ENCODE data around the gene ZDHHC18.

The ZDHHC18 gene

GRCh38 chr1:26852701-26853100 lies 26.2 kb downstream of the ZDHHC18 start:
- Histone ChIP-seq H3K36me3 (replicated peaks in 1 of 2; ENCODE audit: control insufficient read depth in 2 of 2, insufficient read depth in 2 of 2, low read length in 2 of 2) (peaks cover 46 to 87% of the 10 kb centered on the region in 2 donors), H3K18ac (ENCODE audit: low read length) (no peak overlapping the region), H4K91ac (ENCODE audit: low read depth, low read length, poor library complexity) (no peak overlapping the region)

GRCh38 chr1:26853156-26853555 lies 26.7 kb downstream of the ZDHHC18 start:
- Histone ChIP-seq H3K9ac (ENCODE audit: low read depth, low read length, poor library complexity) (no peak overlapping the region), H3K27me3 (ENCODE audit: control insufficient read depth in 3 of 3, insufficient read depth in 3 of 3, low read depth in 1 of 3, low read length in 3 of 3) (no peaks in the 10 kb centered on the region), H3K27ac (replicated peaks; ENCODE audit: low read length) (no peak overlapping the region), H2BK15ac (ENCODE audit: low read length) (no peak overlapping the region), H3K36me3 (replicated peaks in 1 of 2; ENCODE audit: control insufficient read depth in 2 of 2, insufficient read depth in 2 of 2, low read length in 2 of 2) (peaks cover 45 to 82% of the 10 kb centered on the region in 2 donors), H2AK5ac (ENCODE audit: low read depth, low read length) (no peak overlapping the region), H2BK5ac (ENCODE audit: low read length) (no peak overlapping the region), H4K91ac (ENCODE audit: low read depth, low read length, poor library complexity) (no peak overlapping the region), H2AFZ (ENCODE audit: low read length) (no peak overlapping the region), H3K14ac (ENCODE audit: low read length) (no peak overlapping the region), H3K23ac (ENCODE audit: low read depth, low read length, poor library complexity) (no peak overlapping the region), H3K4me1 (ENCODE audit: control insufficient read depth in 2 of 2, insufficient read depth in 1 of 2, low read depth in 1 of 2, low read length in 2 of 2) (peaks cover 0 to 6% of the 10 kb centered on the region in 2 donors), H3K79me1 (ENCODE audit: low read depth, low read length) (no peaks in the 10 kb centered on the region), H3K18ac (ENCODE audit: low read length) (no peak overlapping the region), H2BK12ac (ENCODE audit: low read length) (no peak overlapping the region), H3K4ac (ENCODE audit: low read length) (no peak overlapping the region), H3K9me3 (replicated peaks in 1 of 2; ENCODE audit: control insufficient read depth in 2 of 2, insufficient read depth in 1 of 2, low read depth in 1 of 2, low read length in 2 of 2) (no peaks in the 10 kb centered on the region), H4K8ac (ENCODE audit: low read depth, low read length) (no peak overlapping the region), H3K4me2 (ENCODE audit: insufficient read depth, low read length, poor library complexity, severe bottlenecking) (no peak overlapping the region), H3K4me3 (ENCODE audit: low read length in 2 of 2) (no peak overlapping the region), H2BK120ac (ENCODE audit: low read depth, low read length) (no peak overlapping the region)
- peak; percentile 79 for DNase-seq (ENCODE audit: low spot score)
- WGBS, 2 donors (ENCODE audit: extremely low coverage in 2 of 2, insufficient read length in 2 of 2, insufficient replicate concordance in 1 of 2) = no CpG with 5 or more reads among the region's 3 CpGs

More at GRCh38 chr1:26852701-26853100, 26.2 kb downstream of the ZDHHC18 start:
- no peaks in the 10 kb centered on the region for H3K27me3 ChIP-seq (ENCODE audit: control insufficient read depth in 3 of 3, insufficient read depth in 3 of 3, low read depth in 1 of 3, low read length in 3 of 3)
- H4K8ac ChIP-seq (ENCODE audit: low read depth, low read length) = no peak overlapping the region
- H2BK15ac ChIP-seq (ENCODE audit: low read length) = no peak overlapping the region
- H3K4ac ChIP-seq (ENCODE audit: low read length) = no peak overlapping the region
- WGBS, 2 donors (ENCODE audit: extremely low coverage in 2 of 2, insufficient read length in 2 of 2, insufficient replicate concordance in 1 of 2) = no CpG with 5 or more reads among the region's 9 CpGs
- no peak overlapping the region for H2BK12ac ChIP-seq (ENCODE audit: low read length)
- H3K4me1 ChIP-seq (ENCODE audit: control insufficient read depth in 2 of 2, insufficient read depth in 1 of 2, low read depth in 1 of 2, low read length in 2 of 2) = peaks cover 0 to 6% of the 10 kb centered on the region in 2 donors
- H2AK5ac ChIP-seq (ENCODE audit: low read depth, low read length) = no peak overlapping the region
- no peak for DNase-seq (ENCODE audit: low spot score)
- H3K4me3 ChIP-seq (ENCODE audit: low read length in 2 of 2) = no peak overlapping the region
- H3K9ac ChIP-seq (ENCODE audit: low read depth, low read length, poor library complexity) = no peak overlapping the region
- H2BK120ac ChIP-seq (ENCODE audit: low read depth, low read length) = no peak overlapping the region
- no peak overlapping the region for H3K4me2 ChIP-seq (ENCODE audit: insufficient read depth, low read length, poor library complexity, severe bottlenecking)
- no peak overlapping the region for H3K27ac ChIP-seq (replicated peaks; ENCODE audit: low read length)
- H3K23ac ChIP-seq (ENCODE audit: low read depth, low read length, poor library complexity) = no peak overlapping the region
- H3K9me3 ChIP-seq (replicated peaks in 1 of 2; ENCODE audit: control insufficient read depth in 2 of 2, insufficient read depth in 1 of 2, low read depth in 1 of 2, low read length in 2 of 2) = no peaks in the 10 kb centered on the region
- H3K14ac ChIP-seq (ENCODE audit: low read length) = no peak overlapping the region
- no peaks in the 10 kb centered on the region for H3K79me1 ChIP-seq (ENCODE audit: low read depth, low read length)
- H2BK5ac ChIP-seq (ENCODE audit: low read length) = no peak overlapping the region
- no peak overlapping the region for H2AFZ ChIP-seq (ENCODE audit: low read length)

DNA sequence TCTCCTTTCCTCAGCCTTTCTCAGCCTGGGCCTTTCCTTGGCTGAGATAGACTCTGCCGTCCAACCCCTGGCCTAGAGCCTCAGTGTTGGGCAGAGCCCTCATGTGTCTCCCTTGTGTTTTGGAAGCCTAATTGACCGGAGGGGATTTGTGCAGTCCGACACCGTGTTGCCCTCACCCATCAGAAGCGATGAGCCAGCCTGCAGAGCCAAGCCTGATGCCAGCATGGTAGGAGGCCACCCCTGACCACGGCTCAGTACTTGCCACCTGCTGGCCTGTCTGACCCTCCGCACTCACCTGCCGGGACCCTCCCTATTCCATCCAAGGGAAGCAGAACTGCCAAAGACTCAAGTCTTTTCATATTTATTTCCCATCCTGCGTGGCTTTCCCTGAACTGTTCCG lies 27.1 kb downstream of the ZDHHC18 start:
- Histone ChIP-seq H3K4me1 (ENCODE audit: control insufficient read depth in 2 of 2, insufficient read depth in 1 of 2, low read depth in 1 of 2, low read length in 2 of 2) (peaks cover 0 to 6% of the 10 kb centered on the region in 2 donors), H3K4me2 (ENCODE audit: insufficient read depth, low read length, poor library complexity, severe bottlenecking) (no peak overlapping the region), H3K9me3 (replicated peaks in 1 of 2; ENCODE audit: control insufficient read depth in 2 of 2, insufficient read depth in 1 of 2, low read depth in 1 of 2, low read length in 2 of 2) (no peaks in the 10 kb centered on the region), H2BK12ac (ENCODE audit: low read length) (no peak overlapping the region), H3K27ac (replicated peaks; ENCODE audit: low read length) (no peak overlapping the region), H2AK5ac (ENCODE audit: low read depth, low read length) (no peak overlapping the region), H3K23ac (ENCODE audit: low read depth, low read length, poor library complexity) (no peak overlapping the region), H3K4ac (ENCODE audit: low read length) (no peak overlapping the region), H2BK5ac (ENCODE audit: low read length) (no peak overlapping the region), H2BK120ac (ENCODE audit: low read depth, low read length) (no peak overlapping the region), H3K36me3 (replicated peaks in 1 of 2; ENCODE audit: control insufficient read depth in 2 of 2, insufficient read depth in 2 of 2, low read length in 2 of 2) (peaks cover 43 to 78% of the 10 kb centered on the region in 2 donors), H3K79me1 (ENCODE audit: low read depth, low read length) (no peaks in the 10 kb centered on the region), H3K27me3 (ENCODE audit: control insufficient read depth in 3 of 3, insufficient read depth in 3 of 3, low read depth in 1 of 3, low read length in 3 of 3) (no peaks in the 10 kb centered on the region), H4K91ac (ENCODE audit: low read depth, low read length, poor library complexity) (no peak overlapping the region), H3K18ac (ENCODE audit: low read length) (no peak overlapping the region), H4K8ac (ENCODE audit: low read depth, low read length) (no peak overlapping the region), H3K9ac (ENCODE audit: low read depth, low read length, poor library complexity) (no peak overlapping the region), H3K14ac (ENCODE audit: low read length) (no peak overlapping the region), H3K4me3 (ENCODE audit: low read length in 2 of 2) (peak overlapping the region in 1 of 2 donors; percentile 13), H2AFZ (ENCODE audit: low read length) (no peak overlapping the region), H2BK15ac (ENCODE audit: low read length) (no peak overlapping the region)
- no CpG with 5 or more reads among the region's 10 CpGs for WGBS, 2 donors (ENCODE audit: extremely low coverage in 2 of 2, insufficient read length in 2 of 2, insufficient replicate concordance in 1 of 2)
- no peak for DNase-seq (ENCODE audit: low spot score)

DNA sequence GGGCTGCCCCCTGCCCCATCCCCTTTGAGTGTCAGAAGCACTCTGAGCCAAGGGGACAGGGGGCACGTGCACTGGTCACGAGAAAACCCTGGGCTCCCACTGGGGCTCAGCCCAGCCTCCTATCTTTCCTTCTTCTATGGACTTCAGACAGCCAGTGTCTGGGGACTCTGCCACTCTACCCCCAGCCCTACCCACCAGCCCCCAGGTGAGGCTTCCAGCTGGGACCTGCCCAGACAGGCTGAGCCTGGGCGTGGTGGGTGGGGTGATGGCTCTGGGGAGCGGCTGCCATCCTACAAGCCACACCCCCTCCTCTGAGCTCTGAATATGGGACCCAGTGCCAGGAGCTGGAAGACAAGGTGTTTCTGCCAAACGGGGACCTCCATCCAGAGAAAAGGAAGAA lies 28.4 kb downstream of the ZDHHC18 start:
- Histone ChIP-seq H4K91ac (ENCODE audit: low read depth, low read length, poor library complexity) (no peak overlapping the region), H3K14ac (ENCODE audit: low read length) (no peak overlapping the region), H2BK15ac (ENCODE audit: low read length) (no peak overlapping the region), H2BK120ac (ENCODE audit: low read depth, low read length) (peak overlapping the region; percentile 8), H3K27ac (replicated peaks; ENCODE audit: low read length) (no peak overlapping the region), H2AK5ac (ENCODE audit: low read depth, low read length) (no peak overlapping the region), H4K8ac (ENCODE audit: low read depth, low read length) (no peak overlapping the region), H3K27me3 (ENCODE audit: control insufficient read depth in 3 of 3, insufficient read depth in 3 of 3, low read depth in 1 of 3, low read length in 3 of 3) (no peaks in the 10 kb centered on the region), H3K9me3 (replicated peaks in 1 of 2; ENCODE audit: control insufficient read depth in 2 of 2, insufficient read depth in 1 of 2, low read depth in 1 of 2, low read length in 2 of 2) (no peaks in the 10 kb centered on the region), H3K4ac (ENCODE audit: low read length) (no peak overlapping the region), H2AFZ (ENCODE audit: low read length) (no peak overlapping the region), H3K18ac (ENCODE audit: low read length) (no peak overlapping the region), H3K4me3 (ENCODE audit: low read length in 2 of 2) (no peak overlapping the region), H2BK12ac (ENCODE audit: low read length) (no peak overlapping the region), H3K4me1 (ENCODE audit: control insufficient read depth in 2 of 2, insufficient read depth in 1 of 2, low read depth in 1 of 2, low read length in 2 of 2) (peaks cover 0 to 6% of the 10 kb centered on the region in 2 donors), H3K79me1 (ENCODE audit: low read depth, low read length) (no peaks in the 10 kb centered on the region), H3K36me3 (replicated peaks in 1 of 2; ENCODE audit: control insufficient read depth in 2 of 2, insufficient read depth in 2 of 2, low read length in 2 of 2) (peaks cover 32 to 65% of the 10 kb centered on the region in 2 donors), H3K9ac (ENCODE audit: low read depth, low read length, poor library complexity) (no peak overlapping the region), H3K23ac (ENCODE audit: low read depth, low read length, poor library complexity) (no peak overlapping the region), H2BK5ac (ENCODE audit: low read length) (no peak overlapping the region), H3K4me2 (ENCODE audit: insufficient read depth, low read length, poor library complexity, severe bottlenecking) (no peak overlapping the region)
- WGBS, 2 donors (ENCODE audit: extremely low coverage in 2 of 2, insufficient read length in 2 of 2, insufficient replicate concordance in 1 of 2) = no CpG with 5 or more reads among the region's 5 CpGs
- no peak for DNase-seq (ENCODE audit: low spot score)
